Loucy (cell line): ENCODE results near the gene PNLIPRP1.

Source experiments
- H2AFZ ChIP-seq: fragments of 200-600 bp; sonication (generic); 2 replicates; pipeline ENCODE4 v1.6.0; 2016; ENCODE audit warnings: antibody characterized with exemption, mild to moderate bottlenecking, low read length, moderate library complexity
- H3F3A ChIP-seq: fragments of 200-600 bp; 2 replicates; pipeline ENCODE4 v1.6.0; 2016; ENCODE audit warnings: antibody characterized with exemption, low read depth, mild to moderate bottlenecking
- H3K27me3 ChIP-seq: fragments of 200-600 bp; sonication (generic); 2 replicates; pipeline ENCODE4 v1.6.1; 2014; ENCODE audit warnings: low read length, mild to moderate bottlenecking; ENCODE audit not compliant: insufficient read depth, poor library complexity, severe bottlenecking
- H3K36me3 ChIP-seq: fragments of 200-600 bp; sonication (generic); 2 replicates; pipeline ENCODE4 v1.6.1; 2016; ENCODE audit warnings: low read length; ENCODE audit not compliant: insufficient read depth
- H3K4me1 ChIP-seq: fragments of 200-600 bp; sonication (generic); 2 replicates; pipeline ENCODE4 v1.5.1; 2014; ENCODE audit warnings: low read length, mild to moderate bottlenecking; ENCODE audit not compliant: insufficient read depth, poor library complexity, severe bottlenecking
- H3K4me2 ChIP-seq: fragments of 200-600 bp; sonication (generic); 2 replicates; pipeline ENCODE4 v1.6.0; 2014; ENCODE audit warnings: antibody characterized with exemption, low read length, low read depth, mild to moderate bottlenecking; ENCODE audit not compliant: poor library complexity, severe bottlenecking
- H3K4me3 ChIP-seq: fragments of 200-600 bp; sonication (generic); 2 replicates; pipeline ENCODE4 v1.5.1; 2014; ENCODE audit warnings: low read length, mild to moderate bottlenecking, mixed read lengths; ENCODE audit not compliant: poor library complexity, severe bottlenecking
- H3K79me2 ChIP-seq: fragments of 200-600 bp; sonication (generic); 2 replicates; pipeline ENCODE4 v1.6.1; 2014; ENCODE audit warnings: low read length; ENCODE audit not compliant: insufficient read depth
- H3K9ac ChIP-seq: fragments of 200-600 bp; sonication (generic); 2 replicates; pipeline ENCODE4 v1.6.0; 2014; ENCODE audit warnings: mild to moderate bottlenecking, low read depth, low read length, moderate library complexity; ENCODE audit not compliant: poor library complexity, severe bottlenecking
- H3K9me2 ChIP-seq: fragments of 200-600 bp; sonication (generic); replicated peaks from 2 replicates; pipeline ENCODE4 v1.6.1; 2016; ENCODE audit warnings: low read depth, low read length, mixed read lengths
- H3K9me3 ChIP-seq: fragments of 200-600 bp; sonication (generic); 2 replicates; pipeline ENCODE4 v1.6.1; 2014; ENCODE audit warnings: mild to moderate bottlenecking, antibody characterized with exemption, low read length, low read depth; ENCODE audit not compliant: insufficient read depth
- H4K20me1 ChIP-seq: fragments of 200-600 bp; sonication (generic); 2 replicates; pipeline ENCODE4 v1.6.0; 2014; ENCODE audit warnings: antibody characterized with exemption, low read length, mild to moderate bottlenecking; ENCODE audit not compliant: insufficient read depth, poor library complexity, severe bottlenecking
- CTCF ChIP-seq: fragments of 200-600 bp; sonication (generic); conservative IDR thresholded peaks from 2 replicates; pipeline ENCODE4 v1.5.1; 2014; ENCODE audit warnings: mild to moderate bottlenecking, antibody characterized with exemption, low read length
- EZH2phosphoT487 ChIP-seq: fragments of 200-600 bp; IDR thresholded peaks from 2 replicates; pipeline ENCODE4 v1.6.1; 2018; ENCODE audit warnings: antibody characterized with exemption, mild to moderate bottlenecking, moderate library complexity, borderline replicate concordance

PNLIPRP1 gene

DNA sequence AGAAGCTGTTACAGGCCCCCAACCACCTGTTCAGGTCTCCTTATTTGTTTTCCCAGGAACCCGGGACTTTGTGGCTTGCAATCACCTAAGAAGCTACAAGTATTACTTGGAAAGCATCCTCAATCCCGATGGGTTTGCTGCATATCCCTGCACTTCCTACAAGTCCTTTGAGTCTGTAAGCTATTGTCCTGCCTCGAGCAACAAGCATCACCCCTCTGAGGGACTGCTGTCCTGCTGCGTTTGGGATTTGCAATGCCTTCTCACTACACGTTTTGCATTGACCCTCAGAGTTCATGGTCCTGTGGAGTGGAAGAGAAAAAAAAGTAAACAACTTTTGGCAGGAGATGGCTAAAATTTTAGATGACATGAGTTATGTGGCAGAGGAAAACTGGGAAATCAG is 9.2 kb downstream of the PNLIPRP1 start:
- Histone ChIP-seq H3K9me3 (no peaks in the 10 kb centered on the region), H3K9ac (no peak overlapping the region), H3K36me3 (no peaks in the 10 kb centered on the region), H3K4me3 (no peak overlapping the region), H3K4me2 (no peak overlapping the region), H3F3A (no peaks in the 10 kb centered on the region), H4K20me1 (no peaks in the 10 kb centered on the region), H2AFZ (no peak overlapping the region), H3K27me3 (no peaks in the 10 kb centered on the region), H3K9me2 (no peaks in the 10 kb centered on the region), H3K4me1 (no peaks in the 10 kb centered on the region), H3K79me2 (no peaks in the 10 kb centered on the region)
- no peak for TF ChIP-seq EZH2phosphoT487
- no peak for TF ChIP-seq CTCF

- no peaks in the 10 kb centered on the region for H3K36me3 ChIP-seq
- no peaks in the 10 kb centered on the region for H3K9me2 ChIP-seq
- TF ChIP-seq EZH2phosphoT487 (no peak), CTCF (no peak)
- H3K4me1 ChIP-seq = no peaks in the 10 kb centered on the region
- H3K79me2 ChIP-seq = no peaks in the 10 kb centered on the region
- no peak overlapping the region for H3K4me2 ChIP-seq
- H4K20me1 ChIP-seq = no peaks in the 10 kb centered on the region
- H3K4me3 ChIP-seq = no peak overlapping the region
- H3K27me3 ChIP-seq = no peaks in the 10 kb centered on the region
- H3K9me3 ChIP-seq = no peaks in the 10 kb centered on the region
- no peak overlapping the region for H2AFZ ChIP-seq
- H3K9ac ChIP-seq = no peak overlapping the region
- H3F3A ChIP-seq = no peaks in the 10 kb centered on the region
Measured at GRCh38 chr10:116602648-116603400, 12.1 kb downstream of the PNLIPRP1 start.

DNA sequence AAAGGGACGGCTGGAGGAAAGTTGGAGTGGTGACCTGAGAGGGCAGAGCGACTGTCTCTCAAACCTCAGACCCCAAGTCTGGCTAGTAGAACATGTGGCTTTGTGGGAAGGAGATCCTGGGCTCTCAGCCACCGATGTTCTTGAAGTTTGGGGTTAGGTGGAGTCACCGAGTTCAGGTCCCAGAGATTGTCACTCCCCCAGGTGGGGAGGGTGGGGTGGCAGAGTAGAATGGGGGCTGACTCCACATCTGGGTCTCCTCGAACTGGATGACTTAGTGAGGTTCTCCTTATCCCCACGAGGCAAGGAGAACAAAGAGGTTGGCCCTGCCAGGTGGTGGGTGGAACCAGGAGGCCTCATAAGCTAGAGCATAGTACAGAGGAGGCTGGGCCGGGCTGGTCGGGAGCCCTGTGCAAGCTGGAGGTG is 15.3 kb downstream of the PNLIPRP1 start:
- H3K79me2 ChIP-seq = no peaks in the 10 kb centered on the region
- H3K27me3 ChIP-seq = no peaks in the 10 kb centered on the region
- no peaks in the 10 kb centered on the region for H4K20me1 ChIP-seq
- no peaks in the 10 kb centered on the region for H3K9me2 ChIP-seq
- H2AFZ ChIP-seq = no peak overlapping the region
- no peaks in the 10 kb centered on the region for H3K9me3 ChIP-seq
- H3F3A ChIP-seq = no peaks in the 10 kb centered on the region
- no peak overlapping the region for H3K4me3 ChIP-seq
- no peak overlapping the region for H3K4me2 ChIP-seq
- no peak for TF ChIP-seq CTCF
- TF ChIP-seq EZH2phosphoT487 = no peak
- no peak overlapping the region for H3K9ac ChIP-seq
- H3K36me3 ChIP-seq = no peaks in the 10 kb centered on the region
- no peaks in the 10 kb centered on the region for H3K4me1 ChIP-seq
